SU-DHL-6 (cell line): Measurements from ENCODE around the gene LBX1.
"Not testable (repeated sequence)": the region's sequence is repeated elsewhere in the genome, so short reads cannot be mapped to it uniquely, and the experiment has no call there.

Experiments
- H2AFZ ChIP-seq: fragments of 200-600 bp; sonication (generic); 2 replicates; pipeline ENCODE4 v1.6.1; 2014; ENCODE audit warnings: low read depth, mild to moderate bottlenecking, moderate library complexity, mixed read lengths, antibody characterized with exemption, low read length; ENCODE audit not compliant: severe bottlenecking
- H3F3A ChIP-seq: fragments of 200-600 bp; shearing (Covaris generic); 2 replicates; pipeline ENCODE4 v1.6.0; 2016; ENCODE audit warnings: antibody characterized with exemption, mild to moderate bottlenecking; ENCODE audit not compliant: insufficient read depth
- H3K27ac ChIP-seq: fragments of 200-600 bp; sonication (generic); 2 replicates; pipeline ENCODE4 v1.5.1; 2016; ENCODE audit warnings: low read depth, mild to moderate bottlenecking, low read length, moderate library complexity, mixed read lengths
- H3K27me3 ChIP-seq: fragments of 200-600 bp; sonication (generic), shearing (Covaris generic); 2 replicates; pipeline ENCODE4 v1.6.0; 2014; ENCODE audit warnings: mild to moderate bottlenecking, low read length
- H3K36me3 ChIP-seq: fragments of 200-600 bp; sonication (generic); 2 replicates; pipeline ENCODE4 v1.6.1; 2014; ENCODE audit warnings: mild to moderate bottlenecking, low read length, mixed read lengths
- H3K4me2 ChIP-seq: fragments of 300-600, 200-600 bp; shearing (Covaris generic), sonication (generic); 2 replicates; pipeline ENCODE4 v1.6.0; 2014; ENCODE audit warnings: low read length, low read depth, mild to moderate bottlenecking; ENCODE audit not compliant: poor library complexity, severe bottlenecking
- H3K4me3 ChIP-seq: fragments of 200-600 bp; sonication (generic); 2 replicates; pipeline ENCODE4 v1.5.1; 2014; ENCODE audit warnings: antibody characterized with exemption, low read length, mild to moderate bottlenecking, mixed read lengths; ENCODE audit not compliant: insufficient read depth, poor library complexity, severe bottlenecking
- H3K79me2 ChIP-seq: fragments of 200-600 bp; sonication (generic); 2 replicates; pipeline ENCODE4 v1.6.1; 2014; ENCODE audit warnings: mild to moderate bottlenecking, low read length, moderate library complexity; ENCODE audit not compliant: insufficient read depth
- H3K9ac ChIP-seq: fragments of 200-600 bp; sonication (generic); 2 replicates; pipeline ENCODE4 v1.7.0; 2014; ENCODE audit warnings: mild to moderate bottlenecking, low read length
- H3K9me2 ChIP-seq: fragments of 200-600 bp; sonication (generic); replicated peaks from 2 replicates; pipeline ENCODE4 v1.6.1; 2014; ENCODE audit warnings: low read length; ENCODE audit not compliant: insufficient read depth
- H3K9me3 ChIP-seq: fragments of 200-600 bp; sonication (generic); 2 replicates; pipeline ENCODE4 v1.6.1; 2014; ENCODE audit warnings: low read length, mixed read lengths; ENCODE audit not compliant: insufficient read depth
- H4K20me1 ChIP-seq: fragments of 200-600 bp; sonication (generic); 2 replicates; pipeline ENCODE4 v1.6.1; 2014; ENCODE audit warnings: low read depth, mild to moderate bottlenecking, antibody characterized with exemption, low read length, moderate library complexity, mixed read lengths
- CTCF ChIP-seq: fragments of 200-600 bp; sonication (generic); IDR thresholded peaks from one replicate; pipeline ENCODE4 v1.5.1; 2017; ENCODE audit warnings: antibody characterized with exemption, mild to moderate bottlenecking, low read length, moderate library complexity; ENCODE audit not compliant: insufficient read depth, poor library complexity, severe bottlenecking
- EZH2phosphoT487 ChIP-seq: fragments of 200-600 bp; sonication (generic), shearing (Covaris generic); conservative IDR thresholded peaks from 2 replicates; pipeline ENCODE4 v1.6.1; 2018; ENCODE audit warnings: mild to moderate bottlenecking, antibody characterized with exemption, low read length, moderate library complexity, mixed read lengths

The LBX1 gene

GRCh38 chr10:101208543-101208942, 20.7 kb downstream of the LBX1 start:
- Histone ChIP-seq H3K36me3 (no peaks in the 10 kb centered on the region), H3K9me2 (no peaks in the 10 kb centered on the region), H3K4me3 (no peak overlapping the region), H4K20me1 (no peaks in the 10 kb centered on the region), H2AFZ (no peak overlapping the region), H3K79me2 (no peaks in the 10 kb centered on the region), H3K9me3 (no peaks in the 10 kb centered on the region), H3F3A (no peaks in the 10 kb centered on the region), H3K27ac (no peak overlapping the region), H3K9ac (no peak overlapping the region), H3K4me2 (no peak overlapping the region), H3K27me3 (no peaks in the 10 kb centered on the region)
- TF ChIP-seq EZH2phosphoT487 (no peak), CTCF (no peak)

- H4K20me1 ChIP-seq = no peaks in the 10 kb centered on the region
- no peak overlapping the region for H2AFZ ChIP-seq
- H3K36me3 ChIP-seq = no peaks in the 10 kb centered on the region
- no peak overlapping the region for H3K9ac ChIP-seq
- H3K4me2 ChIP-seq = no peak overlapping the region
- H3K9me2 ChIP-seq = no peaks in the 10 kb centered on the region
- no peaks in the 10 kb centered on the region for H3K9me3 ChIP-seq
- no peak overlapping the region for H3K4me3 ChIP-seq
- H3K27me3 ChIP-seq = no peaks in the 10 kb centered on the region
- TF ChIP-seq EZH2phosphoT487 (no peak), CTCF (no peak)
- H3K79me2 ChIP-seq = no peaks in the 10 kb centered on the region
- no peaks in the 10 kb centered on the region for H3F3A ChIP-seq
- H3K27ac ChIP-seq = no peak overlapping the region
Observed at GRCh38 chr10:101207026-101207425, 22.2 kb downstream of the LBX1 start.

GRCh38 chr10:101202667-101203066, 26.6 kb downstream of the LBX1 start:
- H3K27ac ChIP-seq, H3K27me3 ChIP-seq, H2AFZ ChIP-seq, H3K9me2 ChIP-seq, H3F3A ChIP-seq, H3K4me2 ChIP-seq, H3K79me2 ChIP-seq, H3K9ac ChIP-seq, H3K9me3 ChIP-seq, H4K20me1 ChIP-seq, H3K36me3 ChIP-seq, H3K4me3 ChIP-seq: not testable (repeated sequence)

GRCh38 chr10:101198326-101198977, 30.8 kb downstream of the LBX1 start:
- not testable (repeated sequence) for H2AFZ ChIP-seq, H3K27ac ChIP-seq, H3K79me2 ChIP-seq, H3K4me2 ChIP-seq, H3K9me3 ChIP-seq, H3K27me3 ChIP-seq, H4K20me1 ChIP-seq, H3K9me2 ChIP-seq, H3K4me3 ChIP-seq, H3K36me3 ChIP-seq, H3K9ac ChIP-seq, H3F3A ChIP-seq
